Lower leg skin (tissue), 4 donors: ENCODE measurements around the gene BOLL. TPM values are rescaled to one million over a fixed set of nuclear protein-coding genes. Genes with fewer than 3 reads are reported as not detected.

ENCODE experiments used
- DNase-seq, 2 donors: peaks; one replicate each; pipeline ENCODE4 v3.0.0-alpha.2; 2019; ENCODE audit warnings: low spot score in 2 of 2
- H3K4me3 ChIP-seq: fragments of 200-600 bp; sonication (generic); 2 replicates; pipeline ENCODE4 v1.5.1; 2017; ENCODE audit warnings: mild to moderate bottlenecking, low read depth; ENCODE audit not compliant: poor library complexity, severe bottlenecking
- CTCF ChIP-seq, 3 donors: fragments of 450-650 bp; IDR thresholded peaks; one replicate each; pipeline ENCODE4 v1.5.1; 2016; ENCODE audit warnings: antibody characterized with exemption in 3 of 3, mild to moderate bottlenecking in 3 of 3, moderate library complexity in 2 of 3
- POLR2A ChIP-seq, 2 donors: fragments of 450-650 bp; IDR thresholded peaks; one replicate each; pipeline ENCODE4 v1.6.1; 2016 to 2017; ENCODE audit warnings: antibody characterized with exemption in 2 of 2, mild to moderate bottlenecking in 1 of 2, moderate library complexity in 1 of 2
- WGBS, 2 donors: methylation state at CpG; one replicate each; pipeline ENCODE4 v1.1.5; 2018; 5-methylcytosine and 5-hydroxymethylcytosine counted together
- intact Hi-C: fragments of 100-400 bp; cut with DNase I; formaldehyde crosslinking; loops from one replicate; pipeline ENCODE4 v1.15.0; 2023; ENCODE audit warnings: low total_unique reads
- total RNA-seq, 4 donors: library from RNA; depleted of rRNA; stranded (reverse); fragments of >200 nt; gene quantifications; one replicate each; pipeline ENCODE4 v1.1.0, GENCODE V29; 2016

BOLL gene
- total RNA-seq, 4 donors from 2014 or later: not detected

GRCh38 chr2:197786010-197786877, 1.1 kb upstream of the BOLL start:
- TF ChIP-seq POLR2A (IDR thresholded peaks at IDR 0.05) (no peak), CTCF (IDR thresholded peaks at IDR 0.05) (no peak)
- WGBS, 2 donors: 6 to 11% methylated on average over 46 to 78 of the region's 79 CpGs
- intact Hi-C loops: no loop called here
- DNase-seq: no peak
- H3K4me3 ChIP-seq: no peak overlapping the region

GRCh38 chr2:197782126-197782525, 3.0 kb downstream of the BOLL start:
- intact Hi-C loops: no loop called here
- WGBS, 2 donors: 48 to 56% methylated on average over 1 of the region's 1 CpG
- no peak overlapping the region for H3K4me3 ChIP-seq
- no peak for DNase-seq
- TF ChIP-seq CTCF (IDR thresholded peaks at IDR 0.05) (no peak), POLR2A (IDR thresholded peaks at IDR 0.05) (no peak)

GRCh38 chr2:197779261-197779660, 5.9 kb downstream of the BOLL start:
- DNase-seq: no peak
- TF ChIP-seq POLR2A (IDR thresholded peaks at IDR 0.05) (no peak), CTCF (IDR thresholded peaks at IDR 0.05) (no peak)
- intact Hi-C loops: no loop called here
- H3K4me3 ChIP-seq: no peak overlapping the region

- TF ChIP-seq POLR2A (IDR thresholded peaks at IDR 0.05): no peak
- no peak for TF ChIP-seq CTCF (IDR thresholded peaks at IDR 0.05)
- H3K4me3 ChIP-seq: no peak overlapping the region
- intact Hi-C loops: no loop called here
- WGBS, 2 donors: 24 to 31% methylated on average over 4 of the region's 4 CpGs
- DNase-seq: no peak
Observed at GRCh38 chr2:197777823-197778407, 7.2 kb downstream of the BOLL start.

GRCh38 chr2:197760293-197760657, 24.8 kb downstream of the BOLL start:
- intact Hi-C loops: no loop called here
- 70 to 100% methylated on average over 2 to 3 of the region's 3 CpGs for WGBS, 2 donors
- TF ChIP-seq CTCF (IDR thresholded peaks at IDR 0.05) (no peak), POLR2A (IDR thresholded peaks at IDR 0.05) (no peak)
- no peak for DNase-seq
- no peak overlapping the region for H3K4me3 ChIP-seq
